HG03108 (cell line): ENCODE results near the gene ARHGEF37.
"Not testable (repeated sequence)": the region's sequence is repeated elsewhere in the genome, so short reads cannot be mapped to it uniquely, and the experiment has no call there.

Source experiments
- ATAC-seq: cut with Tn5 transposase; IDR thresholded peaks from one replicate; pipeline ENCODE4 v1.9.1; 2021; ENCODE audit warnings: moderate library complexity; ENCODE audit not compliant: unreplicated experiment

Gene ARHGEF37

GRCh38 chr5:149581192-149581861, at the start of gene ARHGEF37:
Gene ARHGEF37, plus strand, starts transcription at chr5:149581498. Its CDS starts 16,272 bp downstream, at chr5:149597770.
- ATAC-seq = no peak

GRCh38 chr5:149532413-149532812, 48.9 kb upstream of the ARHGEF37 start:
- no peak for ATAC-seq

- ATAC-seq = not testable (repeated sequence)
Measured at GRCh38 chr5:149535787-149536186, 45.5 kb upstream of the ARHGEF37 start.

GRCh38 chr5:149537374-149537975, 43.8 kb upstream of the ARHGEF37 start:
- ATAC-seq = no peak

- no peak for ATAC-seq
Measured at GRCh38 chr5:149540089-149540488, 41.2 kb upstream of the ARHGEF37 start.

GRCh38 chr5:149541893-149542292, 39.4 kb upstream of the ARHGEF37 start:
- ATAC-seq = no peak

GRCh38 chr5:149543361-149544027, 37.8 kb upstream of the ARHGEF37 start:
- no peak for ATAC-seq

- ATAC-seq = no peak
Measured at GRCh38 chr5:149544028-149544420, 37.3 kb upstream of the ARHGEF37 start.

- no peak for ATAC-seq
Measured at GRCh38 chr5:149545327-149545726, 36.0 kb upstream of the ARHGEF37 start.

- no peak for ATAC-seq
Measured at GRCh38 chr5:149546974-149547373, 34.3 kb upstream of the ARHGEF37 start.

- no peak for ATAC-seq
Measured at GRCh38 chr5:149549461-149550267, 31.6 kb upstream of the ARHGEF37 start.

GRCh38 chr5:149550268-149550583, 31.1 kb upstream of the ARHGEF37 start:
- ATAC-seq = no peak

- ATAC-seq = peak; percentile 0
Measured at GRCh38 chr5:149550594-149551226, 30.6 kb upstream of the ARHGEF37 start.

- peak; percentile 91 for ATAC-seq
Measured at GRCh38 chr5:149551227-149552037, 29.9 kb upstream of the ARHGEF37 start, which contains the start of gene CSNK1A1. Gene CSNK1A1, minus strand, starts transcription at chr5:149551439. Its CDS starts 475 bp downstream, at chr5:149550964.

GRCh38 chr5:149552038-149552494, 29.2 kb upstream of the ARHGEF37 start:
- ATAC-seq = no peak

- no peak for ATAC-seq
Measured at GRCh38 chr5:149552553-149553160, 28.6 kb upstream of the ARHGEF37 start.

- ATAC-seq = no peak
Measured at GRCh38 chr5:149559706-149560105, 21.6 kb upstream of the ARHGEF37 start.

GRCh38 chr5:149561848-149562247, 19.4 kb upstream of the ARHGEF37 start:
- ATAC-seq = no peak

GRCh38 chr5:149563466-149563865, 17.8 kb upstream of the ARHGEF37 start:
- no peak for ATAC-seq
